NCI-H446 (cell line): ENCODE data around the gene LAP3.
"Not testable (repeated sequence)": the region's sequence is repeated elsewhere in the genome, so short reads cannot be mapped to it uniquely, and the experiment has no call there.

ENCODE experiments used
- DNase-seq, 2 experiments: peaks; one replicate each; lab custom pipeline; 2025; lab: John Stamatoyannopoulos, UW

LAP3 gene

GRCh38 chr4:17562157-17562556 lies 14.8 kb upstream of the LAP3 start:
- peak in 1 of 2 experiments; percentile 44 for DNase-seq

GRCh38 chr4:17565846-17566245 lies 11.2 kb upstream of the LAP3 start:
- DNase-seq = no peak

GRCh38 chr4:17567271-17567670 lies 9.7 kb upstream of the LAP3 start:
- no peak for DNase-seq

- no peak for DNase-seq
Measured at GRCh38 chr4:17574206-17574605, 2.8 kb upstream of the LAP3 start.

GRCh38 chr4:17575177-17575576 lies 1.8 kb upstream of the LAP3 start:
- DNase-seq = not testable (repeated sequence)

- peak in 1 of 2 experiments; percentile 10 for DNase-seq
Measured at GRCh38 chr4:17577665-17578481, 875 bp downstream of the LAP3 start.

GRCh38 chr4:17578482-17578891 lies 1.5 kb downstream of the LAP3 start:
- DNase-seq = no peak

- no peak for DNase-seq
Measured at GRCh38 chr4:17580969-17581368, 4.0 kb downstream of the LAP3 start.

- DNase-seq = peak; percentile 31 to 62
Measured at GRCh38 chr4:17583276-17583675, 6.3 kb downstream of the LAP3 start.

GRCh38 chr4:17583941-17584340 lies 6.9 kb downstream of the LAP3 start:
- DNase-seq = peak; percentile 37 to 69

- DNase-seq = peak; percentile 35 to 70
Measured at GRCh38 chr4:17584521-17585213, 7.7 kb downstream of the LAP3 start.

GRCh38 chr4:17587094-17587822 lies 10.3 kb downstream of the LAP3 start:
- DNase-seq = no peak

GRCh38 chr4:17589355-17589754 lies 12.4 kb downstream of the LAP3 start:
- no peak for DNase-seq

- DNase-seq = no peak
Measured at GRCh38 chr4:17595471-17596005, 18.5 kb downstream of the LAP3 start.

GRCh38 chr4:17597517-17597916 lies 20.5 kb downstream of the LAP3 start:
- no peak for DNase-seq

- no peak for DNase-seq
Measured at GRCh38 chr4:17599826-17600225, 22.8 kb downstream of the LAP3 start.

- peak in 1 of 2 experiments; percentile 0 for DNase-seq
Measured at GRCh38 chr4:17605236-17605635, 28.2 kb downstream of the LAP3 start.

GRCh38 chr4:17613761-17614415 lies 36.9 kb downstream of the LAP3 start:
- peak in 1 of 2 experiments; percentile 24 for DNase-seq

GRCh38 chr4:17614416-17615299 lies 37.7 kb downstream of the LAP3 start, which contains the start of gene MED28:
Gene MED28, plus strand, starts transcription at chr4:17614641. Its CDS starts 14 bp downstream, at chr4:17614655.
- peak; percentile 80 to 89 for DNase-seq

- DNase-seq = no peak
Measured at GRCh38 chr4:17616283-17616682, 39.3 kb downstream of the LAP3 start.

GRCh38 chr4:17618926-17619325 lies 41.9 kb downstream of the LAP3 start:
- no peak for DNase-seq
